D721Med (cell line): ENCODE results near the gene NINL.

Source experiments
- DNase-seq: peaks from one replicate; pipeline ENCODE4 v3.0.0; 2011; ENCODE audit warnings: low spot score; ENCODE audit not compliant: insufficient read length
- FAIRE-seq: peaks from 2 replicates; lab custom pipeline; 2011; peaks lifted over from hg19 to GRCh38; lab: Jason Lieb, UNC
- TF ChIP-seq, protein P1 (sequence below): IDR thresholded peaks from 2 replicates; pipeline ENCODE4 v1.5.1; 2012; ENCODE audit warnings: mild to moderate bottlenecking, control low read depth; ENCODE audit not compliant: insufficient read depth; ENCODE audit errors: missing control alignments

The NINL gene

GRCh38 chr20:25487975-25488374 lies 97.4 kb downstream of the NINL start:
- TF ChIP-seq, protein P1, sequence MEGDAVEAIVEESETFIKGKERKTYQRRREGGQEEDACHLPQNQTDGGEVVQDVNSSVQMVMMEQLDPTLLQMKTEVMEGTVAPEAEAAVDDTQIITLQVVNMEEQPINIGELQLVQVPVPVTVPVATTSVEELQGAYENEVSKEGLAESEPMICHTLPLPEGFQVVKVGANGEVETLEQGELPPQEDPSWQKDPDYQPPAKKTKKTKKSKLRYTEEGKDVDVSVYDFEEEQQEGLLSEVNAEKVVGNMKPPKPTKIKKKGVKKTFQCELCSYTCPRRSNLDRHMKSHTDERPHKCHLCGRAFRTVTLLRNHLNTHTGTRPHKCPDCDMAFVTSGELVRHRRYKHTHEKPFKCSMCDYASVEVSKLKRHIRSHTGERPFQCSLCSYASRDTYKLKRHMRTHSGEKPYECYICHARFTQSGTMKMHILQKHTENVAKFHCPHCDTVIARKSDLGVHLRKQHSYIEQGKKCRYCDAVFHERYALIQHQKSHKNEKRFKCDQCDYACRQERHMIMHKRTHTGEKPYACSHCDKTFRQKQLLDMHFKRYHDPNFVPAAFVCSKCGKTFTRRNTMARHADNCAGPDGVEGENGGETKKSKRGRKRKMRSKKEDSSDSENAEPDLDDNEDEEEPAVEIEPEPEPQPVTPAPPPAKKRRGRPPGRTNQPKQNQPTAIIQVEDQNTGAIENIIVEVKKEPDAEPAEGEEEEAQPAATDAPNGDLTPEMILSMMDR, result no peak
- DNase-seq, result no peak
- FAIRE-seq, result no peak

DNA sequence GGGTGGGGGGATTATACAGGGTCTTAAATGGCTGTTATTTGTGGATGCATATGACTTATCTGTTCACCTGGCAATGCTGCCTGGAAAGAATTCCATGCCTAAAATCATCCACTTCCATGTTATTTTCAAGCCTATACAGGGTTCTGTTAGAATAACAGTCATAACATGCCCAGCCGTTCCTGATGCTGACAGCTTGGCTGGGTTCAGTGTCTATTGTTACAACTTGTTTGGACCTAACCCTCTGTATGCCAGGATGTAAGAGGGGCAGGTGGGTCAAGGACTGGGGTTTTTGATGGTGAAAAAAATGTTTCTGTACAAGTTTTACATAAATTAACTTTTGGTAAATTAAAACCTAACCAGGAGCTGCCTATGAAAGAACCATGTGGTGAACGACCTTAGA lies 98.0 kb downstream of the NINL start:
- FAIRE-seq (no peak), DNase-seq (no peak)
- TF ChIP-seq, protein P1, result no peak

GRCh38 chr20:25486377-25486776 lies 99.0 kb downstream of the NINL start:
- TF ChIP-seq, protein P1, result no peak
- no peak for DNase-seq
- no peak for FAIRE-seq

GRCh38 chr20:25485872-25486271 lies 99.5 kb downstream of the NINL start:
- no peak for DNase-seq
- FAIRE-seq, result no peak
- TF ChIP-seq, protein P1, result no peak

DNA sequence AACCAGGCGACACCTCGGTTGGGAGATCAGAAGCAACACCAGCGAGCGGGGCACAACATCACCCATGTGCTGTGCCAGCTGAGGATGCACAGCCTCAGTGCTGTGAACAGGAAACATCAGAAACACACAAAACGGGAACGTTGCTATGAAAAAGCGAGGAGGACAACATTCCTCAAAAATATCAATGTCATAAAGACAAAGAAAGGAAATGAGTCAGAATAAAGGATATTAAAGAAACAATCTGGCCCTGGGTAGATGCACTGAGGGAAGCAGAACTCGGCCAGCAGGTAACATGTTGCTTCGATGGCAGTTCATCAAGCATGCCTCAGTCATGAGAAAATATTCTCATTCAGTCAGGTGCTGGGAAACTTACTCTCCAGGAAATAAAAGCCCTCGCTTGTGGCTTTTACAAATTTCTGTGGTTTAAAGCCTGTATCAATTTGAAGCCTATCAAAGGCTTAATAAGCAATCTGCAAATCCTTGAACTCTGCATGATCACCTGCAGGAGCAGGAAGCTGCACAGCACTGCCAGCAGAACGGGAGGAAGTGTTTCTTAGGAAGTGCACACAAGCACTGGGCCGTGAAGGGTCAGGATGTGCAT lies 100.3 kb downstream of the NINL start:
- no peak for FAIRE-seq
- DNase-seq, result no peak
- TF ChIP-seq, protein P1, result no peak

DNA sequence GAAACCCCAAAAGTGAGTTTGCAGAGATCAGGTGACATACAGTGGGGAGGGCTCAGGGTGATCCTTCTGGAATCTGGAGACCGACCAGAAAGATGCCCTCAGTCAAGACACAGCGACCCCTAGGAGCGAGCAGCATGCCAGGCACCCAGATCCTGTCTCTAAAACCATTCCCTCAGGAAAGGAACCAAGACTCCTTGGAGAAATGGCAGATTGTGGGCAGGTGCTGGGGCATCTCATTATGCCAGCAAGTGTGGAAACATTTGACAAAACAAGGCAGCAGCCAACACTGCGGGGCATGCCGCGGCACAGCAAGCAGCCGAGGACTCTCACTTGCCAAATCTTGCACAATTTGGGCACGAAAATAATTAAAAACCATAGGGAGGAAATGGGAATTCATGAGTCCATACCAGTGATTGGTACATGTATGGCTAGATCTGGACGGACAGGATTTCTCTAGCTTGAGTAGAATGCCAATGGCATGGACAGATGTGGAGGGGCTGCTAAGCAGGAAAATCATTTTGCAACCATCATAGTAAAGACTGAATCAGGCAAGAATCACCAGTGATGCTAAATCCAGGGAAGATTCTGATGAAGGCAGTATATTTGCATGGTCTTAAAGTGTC lies 101.0 kb downstream of the NINL start:
- TF ChIP-seq, protein P1, result no peak
- no peak for FAIRE-seq
- DNase-seq, result no peak

DNA sequence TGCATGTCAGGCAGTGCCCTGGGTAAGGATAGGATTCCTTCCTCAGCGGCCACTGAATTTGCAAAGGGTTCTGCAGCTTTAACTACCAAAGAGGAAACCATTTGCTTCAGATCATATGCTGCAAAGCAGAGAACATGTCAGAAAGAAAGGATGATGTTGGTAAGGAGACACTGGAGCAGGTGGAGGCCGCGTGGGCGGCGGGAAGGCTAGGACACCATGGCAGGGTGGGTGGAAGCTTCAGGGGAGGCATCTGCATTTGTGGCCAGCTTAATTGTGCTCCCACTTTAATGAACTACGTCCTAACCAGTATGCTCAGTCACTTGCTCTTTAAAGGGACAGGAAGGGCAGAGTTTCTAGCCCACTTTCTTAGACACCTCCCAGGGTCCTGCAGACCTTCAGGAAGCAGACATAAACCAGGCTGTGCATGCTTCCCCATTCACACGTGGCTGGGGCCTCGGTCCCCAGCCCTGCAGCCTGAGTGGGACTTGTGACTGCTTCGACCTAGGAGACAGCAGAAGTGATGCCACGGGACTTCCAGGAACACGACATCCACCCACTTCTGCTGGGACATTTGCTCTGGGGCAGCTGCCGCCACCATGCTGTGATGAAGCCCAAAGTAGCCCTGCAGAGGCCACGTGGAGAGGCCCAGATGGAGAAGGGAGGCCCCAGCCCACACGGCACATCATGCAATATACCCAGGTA lies 101.7 kb downstream of the NINL start:
- FAIRE-seq (no peak), DNase-seq (no peak)
- TF ChIP-seq, protein P1, result no peak
